Measurements from ENCODE around the gene PLCB1.
"Not testable (repeated sequence)": the region's sequence is repeated elsewhere in the genome, so short reads cannot be mapped to it uniquely, and the experiment has no call there.

PLCB1 gene

DNA sequence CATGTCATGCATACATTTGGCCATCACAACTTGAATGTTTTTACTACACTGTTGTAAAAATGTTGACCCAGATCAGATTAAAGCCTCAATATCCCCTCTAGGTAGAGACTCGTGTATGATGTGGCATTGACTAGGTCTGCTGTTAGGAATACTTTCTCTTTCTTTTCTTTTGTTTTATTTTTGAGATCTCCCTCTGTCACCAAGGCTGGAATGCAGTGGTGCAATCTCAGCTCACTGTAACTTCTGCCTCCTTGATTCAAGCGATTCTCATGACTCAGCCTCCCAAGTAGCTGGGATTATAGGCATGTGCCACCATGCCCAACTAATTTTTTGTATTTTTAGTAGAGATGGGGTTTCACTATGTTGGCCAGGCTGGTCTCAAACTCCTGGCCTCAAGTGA is 334.7 kb downstream of the PLCB1 start:
- DNase-seq: not testable (repeated sequence)

DNA sequence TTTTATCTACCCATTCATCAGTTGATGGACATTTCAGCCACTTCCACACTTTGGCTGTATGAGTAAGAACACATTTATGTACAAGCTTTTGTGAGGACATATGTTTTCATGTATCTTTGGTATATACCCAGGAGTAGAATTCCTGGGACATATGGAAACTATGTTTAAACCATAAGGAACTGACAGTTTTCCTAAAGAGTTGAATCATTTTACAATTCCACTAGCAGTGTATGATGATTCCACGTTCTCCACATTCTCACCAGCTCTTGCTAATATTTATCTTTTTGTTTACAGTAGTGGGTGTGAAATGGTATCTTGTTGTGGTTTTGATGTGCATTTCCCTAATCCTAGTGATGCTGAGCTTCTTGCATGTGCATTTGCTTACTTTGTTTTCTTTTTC is 338.1 kb downstream of the PLCB1 start:
- no peak for DNase-seq

DNA sequence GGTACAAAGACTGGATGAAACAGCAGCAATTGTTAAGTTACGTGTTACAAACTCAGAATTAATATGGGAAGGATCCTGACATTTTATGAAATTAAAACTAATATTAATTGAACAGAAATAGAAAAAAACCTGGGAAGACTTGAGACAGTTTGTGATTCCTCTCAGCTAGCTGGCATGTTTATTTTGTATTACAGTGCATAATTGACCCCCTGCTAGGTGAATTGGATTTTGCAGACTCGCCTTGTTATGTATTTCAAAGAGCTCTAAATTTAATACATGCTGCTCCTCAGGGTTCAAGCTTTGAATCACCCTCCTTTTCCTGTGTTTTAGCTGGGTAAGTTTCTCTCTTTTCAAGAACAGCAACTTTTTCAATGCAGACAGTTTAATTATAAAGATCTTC is 339.4 kb downstream of the PLCB1 start:
- DNase-seq: no peak

DNA sequence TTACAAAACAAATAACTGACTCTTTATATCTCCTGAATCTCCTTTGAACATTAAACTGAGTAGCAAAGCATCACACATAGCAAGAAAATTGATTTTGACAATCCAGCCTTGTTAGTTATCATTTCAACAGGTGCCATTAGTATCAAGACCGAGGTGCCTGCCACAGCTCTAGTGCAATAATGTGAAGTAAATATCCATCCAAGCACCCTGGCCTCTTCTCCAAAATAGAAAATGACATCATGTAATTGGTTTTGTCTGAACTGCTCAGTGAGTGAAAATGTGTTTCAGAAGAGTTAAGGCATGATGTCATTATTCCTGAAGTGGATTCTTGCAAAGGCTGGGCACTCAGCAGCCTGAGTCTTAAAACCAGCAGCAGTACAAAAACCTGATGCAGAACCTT is 341.4 kb downstream of the PLCB1 start:
- no peak for DNase-seq

DNA sequence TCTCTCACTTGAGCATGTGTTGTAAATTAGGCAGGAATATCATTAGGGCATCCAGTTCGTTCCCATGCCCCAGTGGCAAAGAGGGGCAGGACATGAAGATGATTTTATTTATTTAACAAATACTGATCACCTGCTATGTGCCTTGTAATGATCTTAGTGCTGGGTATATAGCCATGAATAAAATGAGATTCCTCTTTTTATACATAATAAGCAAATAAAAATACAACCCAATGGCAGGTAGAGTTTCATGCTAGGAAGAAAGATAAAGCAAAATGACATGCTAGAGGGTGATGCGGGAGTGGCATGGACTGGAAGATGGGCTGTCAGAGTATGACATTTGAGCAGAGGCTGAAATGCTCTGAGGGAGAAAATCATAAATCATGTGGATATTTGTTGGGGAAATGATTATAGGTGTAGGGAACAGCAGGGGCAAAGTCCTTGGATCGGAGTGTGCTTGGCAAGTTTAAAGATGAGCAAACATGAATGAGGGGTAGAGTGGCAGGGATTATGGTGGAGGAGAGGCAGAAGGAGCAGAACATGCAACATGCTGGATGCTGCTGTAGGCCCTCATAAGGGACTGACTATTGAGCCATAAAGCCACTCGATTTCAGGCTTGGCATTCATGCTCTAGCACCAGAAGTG is 342.1 kb downstream of the PLCB1 start:
- no peak for DNase-seq

DNA sequence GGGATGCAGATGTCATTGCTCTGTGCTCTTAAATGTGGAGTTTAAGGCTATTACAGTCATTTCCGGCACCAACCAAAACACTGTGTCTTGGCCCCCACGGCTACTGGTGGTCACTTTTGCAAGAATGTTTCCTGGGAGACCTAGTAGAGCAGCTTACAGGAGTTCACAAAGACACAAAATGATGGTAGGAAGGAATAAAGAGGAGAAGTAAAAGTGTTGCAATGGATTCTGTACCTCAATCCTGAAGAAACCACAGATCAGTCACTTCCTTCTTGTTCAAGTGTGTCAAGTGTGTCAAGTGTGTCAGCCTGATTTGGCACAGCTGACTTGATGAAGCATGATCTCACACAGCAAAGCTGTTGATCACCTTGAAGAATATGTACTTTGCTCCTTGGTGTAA is 344.0 kb downstream of the PLCB1 start:
- DNase-seq: no peak

DNA sequence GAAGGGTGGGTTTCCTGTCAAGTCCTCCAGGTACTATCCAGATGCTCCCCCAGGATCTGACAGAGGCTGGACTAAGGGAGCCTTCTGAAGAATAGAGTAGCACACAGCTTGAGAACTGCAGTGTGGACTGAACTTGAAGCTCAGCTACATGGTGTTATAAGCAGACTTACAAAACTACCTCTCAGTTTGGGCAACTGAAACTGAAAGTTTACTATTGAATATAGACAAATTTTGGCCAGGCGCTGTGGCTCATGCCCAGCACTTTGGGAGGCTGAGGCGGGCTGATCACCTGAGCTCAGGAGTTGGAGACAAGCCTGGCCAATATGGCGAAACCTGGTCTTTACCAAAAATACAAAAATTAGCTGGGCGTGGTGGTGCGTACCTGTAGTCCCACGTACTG is 348.5 kb downstream of the PLCB1 start:
- no peak for DNase-seq

DNA sequence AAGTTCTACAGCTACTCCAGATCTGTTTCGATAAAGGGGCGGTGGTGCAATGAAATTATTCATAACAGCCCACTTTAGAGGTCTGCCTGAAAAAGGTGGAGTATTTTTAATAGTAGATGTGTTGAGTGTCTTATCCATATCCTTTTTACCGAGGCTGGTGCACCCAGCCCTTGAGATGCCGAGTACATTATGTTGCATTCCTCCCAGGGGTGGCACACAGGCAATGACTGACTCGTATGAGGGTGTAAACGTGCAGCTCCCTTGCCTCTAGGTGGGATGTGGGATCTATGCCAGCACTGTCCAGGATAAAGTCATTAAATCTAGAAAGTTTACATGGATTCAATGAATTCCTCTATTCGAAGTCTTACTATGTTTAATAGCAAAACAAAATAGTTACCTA is 355.6 kb downstream of the PLCB1 start:
- DNase-seq: no peak

DNA sequence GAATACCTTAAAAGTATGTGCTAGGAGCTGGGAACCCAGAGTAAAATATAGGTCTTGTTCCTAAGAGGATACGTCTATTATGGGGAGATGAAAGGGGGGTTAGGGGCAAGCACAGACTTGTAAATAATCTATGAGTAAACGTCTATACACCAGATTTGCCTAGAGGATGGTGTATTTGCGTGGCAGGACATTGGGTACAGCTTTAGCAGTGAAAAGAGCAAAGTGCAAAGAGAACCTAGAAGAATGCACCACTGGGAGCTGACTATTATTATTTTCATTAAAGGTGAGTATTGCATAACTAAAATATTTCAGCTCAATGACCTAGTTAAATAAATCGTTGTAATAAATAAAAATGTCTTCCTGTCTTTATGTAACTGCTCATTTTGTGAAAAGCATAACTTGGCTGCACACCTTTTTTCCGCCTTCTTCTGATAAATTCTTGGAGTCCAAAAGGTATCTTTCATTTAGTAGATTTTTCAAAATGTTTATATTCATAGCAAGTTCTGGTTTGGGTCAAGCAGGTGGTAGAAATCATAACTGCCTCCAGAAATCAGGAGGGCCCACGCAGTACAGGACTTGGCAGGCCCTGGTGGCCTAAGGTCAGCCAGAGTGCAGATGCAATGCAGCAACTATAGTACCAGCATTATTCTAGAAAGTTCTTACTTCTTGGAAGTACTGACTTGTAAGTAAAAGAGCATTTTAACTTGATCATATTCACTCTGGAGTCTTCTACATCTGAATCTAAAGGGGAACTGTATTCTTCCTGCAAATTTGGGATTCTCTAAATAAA is 357.2 kb downstream of the PLCB1 start:
- DNase-seq: no peak

DNA sequence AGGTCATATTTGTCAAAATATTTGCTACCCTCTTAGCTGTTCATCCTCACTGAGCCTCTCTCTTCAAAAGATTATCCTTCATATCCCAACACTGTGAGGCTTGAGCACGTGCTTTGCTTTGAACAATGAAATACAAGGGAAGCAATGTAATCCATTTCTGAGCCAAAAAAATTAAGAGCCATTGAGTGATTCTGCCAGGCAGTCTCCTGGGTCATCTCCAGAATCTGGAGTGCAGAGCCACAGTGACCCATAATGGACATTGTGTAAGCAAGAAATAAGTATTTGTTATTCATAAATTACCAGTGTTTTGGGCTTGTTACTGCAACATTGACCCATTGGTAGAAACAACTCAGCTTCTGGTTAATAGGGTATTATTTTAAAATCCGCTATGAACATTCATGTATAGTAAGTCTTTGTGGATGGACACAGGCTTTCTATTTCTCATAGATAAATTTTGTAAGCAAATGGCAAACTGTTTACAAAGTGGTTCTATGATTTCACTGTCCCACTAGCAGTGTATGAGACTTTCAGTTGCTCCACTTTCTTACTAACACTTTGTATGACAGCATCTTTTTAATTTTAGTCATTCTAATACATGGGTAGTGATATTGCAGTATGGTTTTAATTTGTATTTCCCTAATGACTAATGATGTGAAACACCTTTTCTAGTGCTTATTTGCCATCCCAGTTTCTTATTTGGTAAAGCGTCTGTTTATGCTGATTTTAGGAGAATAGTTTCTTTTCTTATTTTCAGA is 358.2 kb downstream of the PLCB1 start:
- no peak for DNase-seq

DNA sequence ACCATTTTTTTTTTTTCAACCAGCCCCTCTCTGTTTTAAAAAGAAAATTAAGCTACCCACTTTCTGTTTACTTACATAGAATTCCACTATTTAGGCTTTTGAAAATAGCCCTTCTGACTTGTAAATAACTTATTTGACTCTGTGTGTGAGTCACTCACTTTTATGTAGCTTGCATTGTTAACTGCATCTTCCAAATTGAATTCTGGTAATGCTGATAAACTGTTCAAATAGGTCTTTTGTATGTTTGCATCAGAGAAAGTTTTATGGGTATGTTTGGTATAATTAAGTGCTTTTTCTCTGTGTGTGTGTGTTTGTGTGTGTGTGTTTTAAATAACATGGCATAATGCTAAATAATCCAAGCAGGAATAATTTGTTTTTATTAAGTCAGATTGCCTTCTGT is 360.1 kb downstream of the PLCB1 start:
- no peak for DNase-seq

DNA sequence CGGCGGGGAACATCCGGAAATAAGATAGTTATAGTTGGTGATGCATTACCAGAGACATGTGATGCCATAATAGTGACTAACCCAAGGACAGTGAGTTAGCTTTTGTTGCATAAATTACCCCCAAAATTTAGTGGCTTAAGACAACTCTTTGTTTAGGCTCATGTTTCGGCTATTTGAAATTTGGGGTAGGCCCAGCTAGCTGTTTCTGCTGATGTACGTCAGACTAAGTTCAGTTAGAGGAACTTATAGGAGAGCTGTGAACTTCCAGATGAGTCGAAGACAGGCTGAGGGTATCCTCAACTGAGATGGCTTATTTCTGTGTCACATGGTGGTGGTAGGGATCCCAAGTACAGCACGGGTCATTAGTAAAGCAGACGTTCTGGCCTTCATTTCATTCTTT is 366.5 kb downstream of the PLCB1 start:
- DNase-seq: no peak

DNA sequence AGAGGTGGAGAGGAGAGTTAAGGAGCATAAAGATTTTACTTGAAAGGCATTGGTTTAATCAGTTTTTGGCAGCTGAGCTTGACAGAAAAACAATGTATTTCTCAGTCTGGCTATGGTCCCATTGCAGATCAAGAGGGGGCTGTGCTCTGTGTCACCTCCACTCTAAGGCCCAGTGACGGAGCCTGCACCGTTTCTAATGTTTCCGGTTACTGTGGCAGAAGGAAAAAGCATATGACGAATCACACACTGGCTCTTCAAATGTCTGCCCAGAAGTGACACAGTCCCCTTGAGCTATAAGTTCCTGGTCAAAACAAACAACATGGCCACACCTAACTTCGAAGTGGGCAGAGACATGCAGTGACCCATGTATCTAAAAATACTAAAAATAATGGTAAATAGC is 372.0 kb downstream of the PLCB1 start:
- DNase-seq: no peak

DNA sequence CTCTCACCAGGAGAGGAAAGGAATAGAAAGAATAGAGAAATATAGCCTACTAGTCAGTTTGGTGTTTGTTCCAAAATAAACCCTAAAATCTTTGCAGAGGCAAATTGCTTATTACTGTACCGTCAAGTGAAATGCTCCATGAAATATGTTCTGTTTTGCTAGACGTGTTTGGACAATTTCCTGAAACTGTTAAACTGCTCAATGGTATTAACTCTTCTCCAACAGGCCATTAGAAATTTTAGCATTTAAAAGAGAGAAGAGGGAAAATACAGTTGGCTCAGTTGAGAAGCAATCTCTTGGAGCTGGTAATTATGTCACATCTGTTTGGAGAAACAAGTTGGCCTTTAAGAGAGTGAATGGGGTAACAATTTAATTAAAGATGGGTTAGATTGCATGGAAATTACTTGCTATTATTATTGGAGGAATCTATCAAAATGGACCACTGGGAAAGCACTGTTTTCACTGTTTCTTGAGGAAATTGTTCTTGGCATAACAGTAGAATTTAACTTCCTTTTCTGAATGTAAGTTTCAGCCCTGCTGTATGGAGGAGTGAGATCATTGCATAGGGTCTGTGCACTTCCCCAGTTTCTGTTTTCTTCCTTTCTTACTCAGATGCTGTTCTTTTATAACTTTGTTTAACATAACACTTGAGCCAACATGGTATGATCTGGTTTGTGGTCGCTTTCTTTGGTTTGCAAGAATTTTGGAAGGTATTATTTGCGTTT is 373.6 kb downstream of the PLCB1 start:
- no peak for DNase-seq

DNA sequence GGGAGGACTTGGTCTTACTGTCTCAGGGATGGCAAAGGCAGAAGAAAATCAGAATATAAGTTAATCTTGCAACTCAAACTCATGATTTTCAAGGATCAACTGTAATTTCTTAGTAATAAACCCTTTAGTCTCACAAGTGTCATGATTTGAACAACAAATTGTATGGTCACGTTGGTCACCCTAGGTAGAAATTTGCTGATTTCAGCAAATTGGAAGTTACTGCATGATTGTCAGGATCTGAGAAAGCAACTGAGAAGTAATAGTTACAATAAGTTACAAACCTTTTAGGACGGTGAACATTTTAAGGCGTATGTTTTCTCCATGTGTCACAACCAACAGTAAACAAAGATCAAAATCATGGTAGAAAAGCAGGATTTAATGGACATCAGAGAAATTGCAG is 375.2 kb downstream of the PLCB1 start:
- DNase-seq: no peak

DNA sequence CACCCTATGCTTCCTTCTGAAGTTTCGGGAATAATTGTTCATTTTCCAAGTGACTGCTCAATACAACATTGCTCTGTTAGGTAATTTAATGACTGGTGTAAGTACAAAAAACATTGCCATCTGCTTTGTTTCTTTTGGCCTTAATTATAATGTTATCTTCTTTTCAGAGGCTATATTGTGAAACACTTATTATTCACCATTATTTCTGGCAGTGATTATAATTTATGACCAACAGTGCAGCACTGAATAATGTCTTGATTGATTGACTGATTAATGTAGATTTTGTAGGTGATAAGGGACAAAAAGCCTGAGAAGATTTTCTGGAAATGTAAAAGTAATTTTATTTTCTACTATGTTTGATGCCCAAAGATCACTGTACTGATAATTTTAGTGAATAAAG is 377.7 kb downstream of the PLCB1 start:
- DNase-seq: no peak

DNA sequence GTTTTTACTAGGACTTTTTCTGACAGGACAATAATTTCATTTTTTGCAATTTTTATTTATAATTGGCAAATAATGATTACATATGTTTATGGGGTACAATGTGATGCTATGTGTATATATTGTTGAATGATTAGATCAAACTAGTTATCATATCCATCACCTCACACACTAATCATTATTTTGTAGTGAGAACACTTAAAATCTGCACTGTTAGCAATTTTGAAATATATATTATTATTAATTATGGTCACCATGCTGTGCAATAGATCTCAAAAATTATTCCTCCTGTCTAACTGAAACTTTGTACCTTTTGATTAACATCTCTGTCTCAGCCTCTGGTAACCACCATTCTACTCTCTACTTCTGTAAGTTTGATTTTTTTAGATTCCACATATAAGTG is 378.7 kb downstream of the PLCB1 start:
- DNase-seq: no peak

DNA sequence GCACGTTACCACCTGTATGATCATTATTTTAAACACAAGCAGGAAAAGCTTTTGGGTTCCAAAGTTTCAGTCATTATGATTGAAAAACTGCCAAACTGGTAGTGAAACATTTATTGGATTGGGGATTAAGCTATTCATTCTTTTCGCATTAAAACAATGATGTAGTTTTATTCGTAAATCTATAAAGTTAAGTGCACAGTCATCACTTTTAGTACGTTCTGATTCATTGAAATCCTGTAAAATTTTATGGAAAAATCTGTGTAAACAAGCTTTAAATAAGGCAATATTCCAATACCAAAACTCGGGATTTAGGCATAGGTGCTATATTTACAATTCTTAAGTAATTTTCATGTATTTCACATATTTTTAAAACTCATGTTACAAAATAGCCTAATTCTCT is 379.9 kb downstream of the PLCB1 start:
- DNase-seq: no peak

DNA sequence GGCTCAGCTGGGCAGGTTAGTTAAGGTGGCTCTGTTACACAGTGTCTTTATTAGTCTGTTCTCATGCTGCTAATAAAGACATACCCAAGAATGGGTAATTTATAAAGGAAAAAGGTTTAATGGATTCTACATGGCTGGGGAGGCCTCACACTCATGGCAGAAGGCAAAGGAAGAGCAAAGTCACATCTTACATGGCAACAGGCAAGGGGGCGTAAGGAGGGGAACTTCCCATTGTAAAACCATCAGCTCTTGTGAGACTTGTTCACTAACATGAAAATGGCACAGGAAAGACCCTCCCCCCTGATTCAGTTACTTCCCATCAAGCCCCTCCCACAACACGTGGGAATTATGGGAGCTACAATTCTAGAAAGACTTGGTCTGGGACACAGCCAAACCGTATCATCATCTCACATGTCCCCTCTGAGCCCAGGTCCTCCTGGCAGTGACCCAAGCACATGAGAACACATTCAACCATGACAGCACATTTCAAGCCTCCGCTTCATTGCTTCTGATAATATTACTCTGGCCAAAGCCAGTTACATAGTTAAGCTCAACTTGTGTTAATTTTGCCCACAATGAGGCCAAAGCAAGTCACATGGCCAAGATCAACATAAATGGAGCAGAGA is 383.9 kb downstream of the PLCB1 start:
- DNase-seq: no peak

DNA sequence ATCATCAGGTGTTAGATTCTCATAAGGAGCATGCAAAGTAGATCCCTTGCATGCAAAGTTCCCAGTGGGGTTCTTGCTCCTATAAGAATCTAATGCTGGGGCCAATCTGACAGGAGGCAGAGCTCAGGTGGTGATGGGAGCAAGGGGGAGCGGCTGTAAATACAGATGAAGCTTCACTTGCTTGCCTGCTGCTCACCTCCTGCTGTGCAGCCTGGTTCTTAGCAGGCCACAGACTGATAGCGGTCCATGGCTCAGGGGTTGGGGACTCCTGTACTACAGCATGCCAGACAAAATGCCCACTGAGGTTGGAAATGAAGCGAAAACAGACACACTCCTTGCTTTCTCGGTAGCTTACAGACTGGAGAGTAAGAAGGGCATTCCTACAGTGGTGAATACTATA is 386.8 kb downstream of the PLCB1 start:
- DNase-seq: no peak

DNA sequence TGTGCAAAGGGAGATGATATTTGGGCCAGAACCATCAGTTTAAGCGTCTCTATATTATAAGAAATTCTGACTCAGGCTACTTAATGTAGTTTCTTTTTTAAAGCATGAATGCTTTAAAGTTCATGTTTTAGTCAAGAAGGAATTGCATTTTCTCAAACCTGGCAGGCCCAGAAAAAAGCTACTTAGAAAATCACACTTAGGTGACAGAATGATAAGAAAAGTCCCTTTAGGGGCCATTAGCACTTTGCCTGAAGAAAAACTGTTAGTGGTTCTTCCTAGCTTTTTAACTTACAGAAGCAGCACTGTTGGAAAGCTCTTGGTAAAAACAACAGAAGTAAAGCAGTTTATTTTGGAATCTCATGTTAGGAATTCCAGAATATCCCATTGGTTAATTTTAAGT is 387.8 kb downstream of the PLCB1 start:
- DNase-seq: no peak

DNA sequence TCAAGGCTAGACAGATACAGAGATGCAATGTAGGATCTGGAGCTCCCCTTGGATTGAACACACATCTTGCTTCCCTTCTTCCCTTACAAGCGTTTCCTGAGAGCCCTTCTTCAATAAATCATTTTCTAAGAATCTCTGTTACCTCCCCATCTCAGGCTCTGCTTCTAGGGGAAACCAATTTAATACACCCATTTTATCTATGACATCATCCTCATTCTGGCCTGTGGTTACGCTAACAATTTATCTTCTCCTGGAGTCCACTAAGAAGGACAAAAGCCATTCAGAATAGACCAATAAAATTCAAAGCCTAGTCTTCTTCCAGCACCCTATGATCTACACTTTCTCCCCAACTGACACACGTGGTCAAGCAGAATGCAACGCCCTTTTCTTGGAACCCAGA is 390.1 kb downstream of the PLCB1 start:
- DNase-seq: no peak

DNA sequence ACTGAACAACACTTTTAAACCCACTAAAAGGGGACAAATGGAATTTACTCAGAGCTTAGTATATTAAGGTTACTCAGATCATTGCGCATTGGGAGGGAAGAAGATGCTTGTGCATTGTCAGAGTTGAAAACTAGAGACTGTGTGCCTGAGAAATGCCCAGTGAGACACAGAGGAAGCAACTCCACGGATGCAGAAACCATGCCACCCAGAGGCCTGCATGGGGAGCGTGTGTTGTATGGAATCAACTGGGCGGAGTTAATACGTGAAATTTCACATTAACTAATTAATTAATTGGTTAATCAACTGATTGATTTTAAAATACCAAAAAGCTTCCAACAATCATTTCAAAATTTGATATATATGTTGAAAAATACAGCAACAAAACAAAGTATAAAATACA is 391.6 kb downstream of the PLCB1 start:
- DNase-seq: no peak
